GM19397 (cell line): ENCODE measurements around the gene NR1D1.

Source experiments
- ATAC-seq: cut with Tn5 transposase; IDR thresholded peaks from one replicate; pipeline ENCODE4 v1.9.1; 2021; ENCODE audit warnings: mild to moderate bottlenecking, moderate library complexity; ENCODE audit not compliant: unreplicated experiment

Gene NR1D1

GRCh38 chr17:40111221-40112128 lies 11.1 kb upstream of the NR1D1 start:
- ATAC-seq = no peak

- ATAC-seq = no peak
Observed at GRCh38 chr17:40110026-40110845, 9.8 kb upstream of the NR1D1 start.

- no peak for ATAC-seq
Observed at GRCh38 chr17:40108970-40109824, 8.8 kb upstream of the NR1D1 start.

- no peak for ATAC-seq
Observed at GRCh38 chr17:40107522-40108174, 7.3 kb upstream of the NR1D1 start.

GRCh38 chr17:40106760-40107521 lies 6.6 kb upstream of the NR1D1 start:
- no peak for ATAC-seq

GRCh38 chr17:40105861-40106759 lies 5.7 kb upstream of the NR1D1 start:
- no peak for ATAC-seq

GRCh38 chr17:40104594-40105486 lies 4.5 kb upstream of the NR1D1 start:
- ATAC-seq = no peak

GRCh38 chr17:40103688-40104087 lies 3.3 kb upstream of the NR1D1 start:
- no peak for ATAC-seq

GRCh38 chr17:40103071-40103661 lies 2.8 kb upstream of the NR1D1 start:
- no peak for ATAC-seq

- no peak for ATAC-seq
Observed at GRCh38 chr17:40101367-40102210, 1.2 kb upstream of the NR1D1 start.

- ATAC-seq = peak; percentile 32
Observed at GRCh38 chr17:40100669-40101366, 429 bp upstream of the NR1D1 start.

- no peak for ATAC-seq
Observed at GRCh38 chr17:40099619-40100418, 570 bp downstream of the NR1D1 start.

GRCh38 chr17:40098846-40099618 lies 1.4 kb downstream of the NR1D1 start:
- ATAC-seq = peak; percentile 65
